NT2/D1 (cell line): Measurements from ENCODE around the gene BET1L.
"Not testable (repeated sequence)": the region's sequence is repeated elsewhere in the genome, so short reads cannot be mapped to it uniquely, and the experiment has no call there.

Source experiments
- DNase-seq: peaks from one replicate; pipeline ENCODE4 v3.0.0-alpha.2; 2011; ENCODE audit warnings: low read depth, low spot score
- H3K27me3 ChIP-seq: 2 replicates; pipeline ENCODE4 v1.6.0; 2011; ENCODE audit warnings: mild to moderate bottlenecking; ENCODE audit not compliant: insufficient read length, insufficient read depth
- H3K36me3 ChIP-seq: 2 replicates; pipeline ENCODE4 v1.6.1; 2011; ENCODE audit warnings: mild to moderate bottlenecking, low read length, mixed read lengths; ENCODE audit not compliant: insufficient read depth, insufficient read length
- H3K4me1 ChIP-seq: 2 replicates; pipeline ENCODE4 v1.5.1; 2011; ENCODE audit not compliant: insufficient read depth, insufficient read length
- H3K4me3 ChIP-seq: 2 replicates; pipeline ENCODE4 v1.5.1; 2011; ENCODE audit warnings: low read depth; ENCODE audit not compliant: insufficient read length
- H3K9ac ChIP-seq: 2 replicates; pipeline ENCODE4 v1.6.0; 2011; ENCODE audit warnings: low read depth; ENCODE audit not compliant: insufficient read length
- H3K9me3 ChIP-seq: 2 replicates; pipeline ENCODE4 v1.5.1; 2011; ENCODE audit warnings: mild to moderate bottlenecking, low read length; ENCODE audit not compliant: insufficient read depth
- SUZ12 ChIP-seq: IDR thresholded peaks from 2 replicates; pipeline ENCODE4 v1.6.1; 2011; ENCODE audit not compliant: insufficient read length, insufficient read depth; ENCODE audit errors: extremely low read depth
- YY1 ChIP-seq: IDR thresholded peaks from 2 replicates; pipeline ENCODE4 v1.6.1; 2011; ENCODE audit not compliant: insufficient read length, insufficient read depth
- ZNF274 ChIP-seq: IDR thresholded peaks from 2 replicates; pipeline ENCODE4 v1.6.1; 2011; ENCODE audit warnings: mild to moderate bottlenecking, low read depth, low read length

The BET1L gene

DNA sequence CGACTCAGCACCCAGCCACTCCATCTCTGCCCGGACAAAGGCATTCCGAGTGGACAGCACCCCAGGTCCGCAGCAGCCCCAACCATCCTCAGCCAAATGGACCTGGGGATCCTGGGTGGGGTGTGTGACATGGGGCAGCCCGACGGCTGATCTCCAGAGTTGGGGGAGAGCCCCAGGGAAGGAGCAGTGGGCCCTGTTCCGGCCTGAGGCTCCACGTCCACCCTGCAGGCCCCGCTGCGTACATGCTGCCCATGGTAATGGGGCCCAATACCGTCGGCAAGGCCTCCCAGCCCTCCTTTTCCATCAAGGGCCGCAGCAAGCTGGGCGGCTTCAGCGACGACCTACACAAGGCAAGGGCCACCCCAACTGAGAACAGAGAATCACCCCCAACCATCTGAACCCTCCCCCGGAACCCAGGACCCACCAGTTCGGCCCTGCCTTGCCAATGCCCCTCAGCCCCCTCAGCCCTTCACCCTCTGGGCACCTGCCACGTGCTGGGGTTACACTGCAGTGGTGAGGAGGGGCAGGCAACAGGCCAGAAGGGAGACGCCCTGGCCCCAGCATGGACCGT is 8.9 kb downstream of the BET1L start:
- H3K4me3 ChIP-seq: no peak overlapping the region
- H3K4me1 ChIP-seq: no peaks in the 10 kb centered on the region
- H3K36me3 ChIP-seq: peaks cover 29% of the 10 kb centered on the region
- no peaks in the 10 kb centered on the region for H3K27me3 ChIP-seq
- H3K9ac ChIP-seq: no peak overlapping the region
- no peak for DNase-seq
- H3K9me3 ChIP-seq: no peaks in the 10 kb centered on the region
- TF ChIP-seq ZNF274 (no peak), SUZ12 (no peak), YY1 (no peak)

DNA sequence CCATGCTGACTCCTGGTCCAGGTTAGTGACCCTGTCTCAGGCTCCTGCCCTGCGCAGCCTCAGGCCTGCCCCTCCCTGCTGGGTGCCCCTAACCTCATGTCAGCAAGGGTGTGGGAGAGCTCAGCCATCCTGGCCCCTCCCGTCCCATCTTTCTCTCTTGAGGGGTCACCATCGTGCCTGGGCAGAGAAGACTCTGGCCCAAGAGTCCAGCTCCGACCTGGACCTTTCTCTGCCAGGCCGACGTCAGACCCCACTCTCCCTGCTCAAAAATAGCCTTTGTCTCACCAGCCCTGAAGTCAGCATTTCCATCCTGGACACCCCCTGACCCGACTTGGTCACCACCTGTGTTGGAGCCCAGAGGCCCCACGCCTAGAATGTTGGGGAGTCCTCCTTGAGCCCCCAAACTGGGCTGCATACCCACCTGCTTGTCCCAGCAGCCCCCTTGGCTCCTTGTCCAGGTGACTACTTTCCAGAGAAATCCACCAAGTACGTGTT is 9.4 kb downstream of the BET1L start:
- Histone ChIP-seq H3K27me3 (no peaks in the 10 kb centered on the region), H3K9me3 (no peaks in the 10 kb centered on the region), H3K36me3 (peaks cover 24% of the 10 kb centered on the region), H3K4me3 (no peak overlapping the region), H3K4me1 (no peaks in the 10 kb centered on the region), H3K9ac (no peak overlapping the region)
- TF ChIP-seq SUZ12 (no peak), ZNF274 (no peak), YY1 (no peak)
- DNase-seq: no peak

DNA sequence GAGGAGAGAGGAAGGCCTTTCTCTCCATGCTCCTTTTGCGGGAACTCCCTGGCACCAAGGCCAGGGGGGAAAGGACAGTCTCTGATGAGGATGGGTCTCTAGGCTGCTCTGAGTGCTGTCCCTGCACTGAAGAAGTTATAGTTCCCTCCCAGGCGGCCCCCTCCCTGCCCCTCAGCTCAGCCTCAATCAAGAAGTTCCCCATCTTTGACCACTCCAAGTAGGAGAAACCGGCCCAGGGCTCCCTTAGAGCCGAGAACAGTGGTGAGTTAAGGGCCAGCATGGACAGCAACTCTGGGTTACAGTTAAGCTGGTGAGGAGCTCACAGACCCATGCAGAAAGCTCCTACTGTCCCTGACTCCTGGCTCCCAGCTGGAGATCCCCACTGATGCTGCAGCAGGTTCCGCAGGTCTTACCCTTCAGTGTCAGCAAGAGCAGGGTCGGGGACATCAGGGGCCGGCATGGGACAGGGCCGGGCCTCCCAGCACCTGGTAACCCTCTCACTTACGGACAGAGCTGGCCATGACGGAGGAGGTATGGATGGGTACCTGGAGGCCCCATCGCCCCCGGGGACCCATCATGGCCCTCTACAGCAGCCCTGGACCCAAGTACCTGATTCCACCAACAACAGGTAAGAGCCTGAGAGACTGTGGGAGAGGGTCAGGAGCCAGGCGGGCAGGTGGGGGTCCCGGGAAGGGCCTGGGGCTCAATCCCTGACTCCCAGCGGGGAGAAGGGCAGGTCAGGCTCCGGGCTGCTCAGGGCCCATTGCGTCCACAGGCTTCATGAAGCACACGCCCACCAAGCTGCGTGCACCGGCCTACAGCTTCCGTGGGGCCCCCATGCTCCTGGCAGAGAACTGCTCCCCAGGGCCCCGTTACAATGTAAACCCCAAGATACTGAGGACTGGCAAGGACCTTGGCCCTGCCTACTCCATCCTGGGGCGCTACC is 10.1 kb downstream of the BET1L start:
- Histone ChIP-seq H3K4me3 (no peak overlapping the region), H3K9me3 (no peaks in the 10 kb centered on the region), H3K36me3 (peaks cover 18% of the 10 kb centered on the region), H3K4me1 (no peaks in the 10 kb centered on the region), H3K9ac (no peak overlapping the region), H3K27me3 (no peaks in the 10 kb centered on the region)
- no peak for TF ChIP-seq ZNF274
- TF ChIP-seq YY1: no peak
- TF ChIP-seq SUZ12: no peak
- no peak for DNase-seq

DNA sequence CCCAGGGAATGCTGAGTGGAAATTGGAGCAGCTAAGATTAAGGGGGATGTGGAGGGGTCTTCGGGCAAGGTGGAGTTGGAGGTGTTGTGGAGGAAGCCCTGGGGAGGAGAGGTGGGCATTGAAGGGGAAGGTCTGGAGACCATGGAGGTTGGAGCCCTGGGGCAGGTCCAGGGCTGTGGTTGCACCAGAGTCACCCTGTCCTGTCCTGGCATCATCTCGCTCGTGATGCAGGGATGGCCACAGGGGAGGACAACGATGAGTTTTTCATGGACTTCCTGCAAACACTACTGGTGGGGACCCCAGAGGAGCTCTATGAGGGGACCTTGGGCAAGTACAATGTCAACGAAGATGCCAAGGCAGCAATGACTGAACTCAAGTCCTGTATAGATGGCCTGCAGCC is 13.7 kb downstream of the BET1L start:
- not testable (repeated sequence) for H3K36me3 ChIP-seq, H3K9ac ChIP-seq, H3K4me1 ChIP-seq, DNase-seq, H3K9me3 ChIP-seq, H3K4me3 ChIP-seq, H3K27me3 ChIP-seq

DNA sequence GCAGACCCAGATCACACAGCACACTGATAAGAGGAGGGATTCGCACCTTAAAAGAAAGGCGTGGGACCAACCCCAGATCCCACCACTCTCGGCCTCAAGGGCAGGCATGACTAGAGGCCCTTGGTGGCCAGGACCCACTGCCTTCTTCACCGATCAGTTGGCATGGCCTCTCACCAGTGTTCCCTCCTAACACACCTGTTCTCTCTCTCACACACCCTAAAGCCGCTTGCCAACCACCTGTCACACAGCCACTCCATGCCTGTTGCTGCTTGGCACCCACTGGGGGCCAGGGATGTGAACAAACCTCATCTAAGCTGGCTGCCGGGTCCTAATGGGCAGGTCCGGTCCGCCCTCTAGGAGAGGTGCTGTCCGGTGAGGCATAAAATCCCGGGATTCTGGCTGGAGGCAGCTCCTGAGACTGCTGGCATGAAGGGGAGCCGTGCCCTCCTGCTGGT is 14.5 kb downstream of the BET1L start, which contains the start of gene SCGB1C1:
Gene SCGB1C1, plus strand, starts transcription at position 405 of the 455 bp plus-strand sequence. Its CDS starts 22 bp downstream, at position 427.
- not testable (repeated sequence) for DNase-seq, H3K4me3 ChIP-seq, H3K9ac ChIP-seq

DNA sequence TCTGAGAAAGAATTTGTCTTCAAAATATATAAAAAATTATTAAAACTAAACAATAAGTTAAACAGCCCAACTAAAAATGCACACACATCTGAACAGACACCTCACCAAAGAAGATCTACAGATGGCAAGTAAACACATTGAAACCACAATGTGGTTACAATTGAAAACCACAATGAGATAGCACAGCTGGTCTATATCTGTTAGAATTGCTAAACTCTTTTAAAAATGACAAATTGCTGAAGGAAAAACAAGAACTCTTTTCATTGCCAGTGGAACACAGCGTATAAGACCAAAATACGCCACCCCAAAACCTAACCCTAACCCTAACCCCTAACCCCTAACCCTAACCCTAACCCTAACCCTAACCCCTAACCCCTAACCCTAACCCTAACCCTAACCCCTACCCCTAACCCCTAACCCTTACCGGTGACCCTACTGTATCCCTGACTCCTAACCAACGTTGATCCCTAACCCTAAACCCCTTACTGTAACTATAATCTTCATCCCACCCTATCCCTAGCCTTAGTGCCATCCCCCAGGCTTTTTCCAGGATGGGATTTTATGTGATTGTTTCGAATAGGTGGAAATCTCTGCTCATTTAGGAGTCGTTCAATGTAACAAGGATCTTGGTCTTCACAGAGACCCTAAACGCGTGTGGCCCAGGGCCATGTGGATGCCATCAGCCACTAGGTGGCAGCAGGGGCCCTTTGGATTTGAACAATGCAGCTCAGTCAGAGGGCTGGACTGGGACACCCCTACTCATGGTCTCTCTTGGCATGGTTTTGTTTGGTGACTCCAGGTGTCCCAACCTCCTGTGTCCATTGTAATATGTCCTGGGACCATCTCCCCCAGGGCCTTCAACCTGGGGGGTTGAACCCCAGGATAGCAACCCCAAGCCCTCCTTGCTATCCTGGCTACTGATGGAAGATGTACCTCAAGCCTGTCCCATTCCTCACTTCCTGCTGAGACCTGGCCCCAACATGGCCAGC is 15.4 kb downstream of the BET1L start:
- not testable (repeated sequence) for DNase-seq

More for the DNA sequence above, 14.5 kb downstream of the BET1L start, which contains the start of gene SCGB1C1:
- H3K4me1 ChIP-seq, H3K27me3 ChIP-seq, H3K36me3 ChIP-seq, H3K9me3 ChIP-seq: not testable (repeated sequence)

DNA sequence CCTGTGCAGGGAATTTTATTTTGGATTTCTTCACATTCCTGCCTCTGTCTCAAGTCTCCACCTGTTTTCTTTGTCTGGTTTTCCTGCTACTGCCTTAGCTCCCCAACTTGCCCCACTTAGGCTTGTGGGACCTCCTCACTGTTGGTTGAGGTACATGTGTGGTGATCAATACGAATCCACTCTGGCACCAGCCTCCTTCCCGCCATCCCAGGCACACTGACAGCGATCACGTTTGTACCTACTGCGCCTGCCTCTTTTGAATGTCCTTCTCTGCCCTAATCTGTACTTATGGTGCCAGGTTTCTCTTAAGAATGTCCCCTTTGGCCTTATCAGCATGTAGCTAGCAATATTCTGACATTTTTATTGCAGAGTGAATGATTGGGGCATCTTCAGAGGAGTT is 16.7 kb downstream of the BET1L start:
- H3K9me3 ChIP-seq, H3K36me3 ChIP-seq, H3K4me1 ChIP-seq, H3K9ac ChIP-seq, H3K27me3 ChIP-seq, H3K4me3 ChIP-seq, DNase-seq: not testable (repeated sequence)

More for the DNA sequence above, 15.4 kb downstream of the BET1L start:
- not testable (repeated sequence) for H3K4me3 ChIP-seq, H3K27me3 ChIP-seq, H3K36me3 ChIP-seq, H3K9ac ChIP-seq, H3K9me3 ChIP-seq, H3K4me1 ChIP-seq

DNA sequence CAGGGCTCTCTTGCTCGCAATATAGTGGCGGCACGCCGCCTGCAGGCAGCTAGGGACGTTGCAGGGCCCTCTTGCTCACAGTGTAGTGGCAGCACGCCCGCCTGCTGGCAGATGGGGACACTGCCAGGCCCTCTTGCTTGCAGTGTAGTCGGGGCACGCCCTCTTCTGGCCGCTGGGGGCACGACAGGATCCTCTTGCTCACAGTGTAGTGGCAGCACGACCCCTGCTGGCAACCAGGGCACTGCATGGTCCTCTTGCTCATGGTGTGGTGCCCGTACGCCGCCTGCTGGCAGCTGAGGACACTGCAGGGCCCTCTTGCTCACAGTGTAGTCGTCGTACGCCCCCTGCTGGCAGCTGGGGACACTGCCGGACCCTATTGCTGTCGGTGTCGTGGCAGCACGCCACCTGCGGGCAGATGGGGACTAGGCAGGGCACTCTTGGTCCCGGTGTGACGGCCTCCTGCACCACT is 17.3 kb downstream of the BET1L start:
- H3K4me1 ChIP-seq, H3K9me3 ChIP-seq, DNase-seq, H3K36me3 ChIP-seq, H3K9ac ChIP-seq, H3K4me3 ChIP-seq, H3K27me3 ChIP-seq: not testable (repeated sequence)

DNA sequence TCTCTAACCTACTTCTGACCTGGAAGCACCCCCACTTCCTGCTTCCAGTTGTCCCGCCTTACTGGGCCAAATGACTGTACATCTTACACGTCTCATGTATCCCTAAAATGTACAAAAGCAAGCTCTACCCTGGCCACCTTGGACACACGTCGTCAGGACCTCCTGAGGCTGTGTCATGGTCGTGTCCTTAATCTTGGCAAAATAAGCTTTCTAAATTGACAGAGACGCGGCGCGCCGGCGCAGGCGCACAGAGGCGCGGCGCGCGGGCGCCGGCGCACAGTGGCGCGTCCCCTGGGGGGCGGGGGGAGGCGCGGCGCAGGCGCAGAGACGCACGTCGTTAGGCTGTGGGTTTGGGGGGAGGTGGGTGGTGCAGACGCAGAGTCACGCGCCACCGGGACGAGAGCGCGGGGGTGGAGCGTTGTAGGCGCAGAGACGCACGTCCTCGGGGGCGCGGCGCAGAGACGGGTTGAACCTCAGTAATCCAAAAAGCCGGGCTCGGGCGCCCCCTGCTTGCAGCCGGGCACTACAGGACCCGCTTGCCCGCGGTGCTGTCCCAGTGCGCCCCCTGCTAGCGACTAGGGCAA is 17.9 kb downstream of the BET1L start:
- not testable (repeated sequence) for H3K9ac ChIP-seq, H3K9me3 ChIP-seq, DNase-seq, H3K4me3 ChIP-seq, H3K36me3 ChIP-seq, H3K4me1 ChIP-seq, H3K27me3 ChIP-seq

DNA sequence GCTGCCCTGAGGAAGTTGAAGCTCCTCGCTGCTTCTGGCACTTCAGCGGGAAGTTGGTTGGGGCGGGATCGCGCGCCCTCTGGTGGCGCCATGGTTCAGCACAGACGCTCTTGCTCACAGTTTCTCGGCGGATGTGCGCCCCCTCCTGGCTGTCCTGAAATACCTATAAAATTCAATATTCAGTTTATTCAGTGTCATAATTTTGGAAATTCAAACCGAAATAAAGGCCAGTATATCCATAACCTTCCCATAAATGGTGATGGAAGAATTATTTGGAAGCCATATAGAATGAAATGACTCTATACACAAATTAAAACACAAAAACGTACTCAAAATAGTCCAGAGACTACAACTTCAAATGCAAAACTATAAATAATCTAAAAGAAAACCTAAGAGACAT is 27.0 kb downstream of the BET1L start:
- DNase-seq, H3K9ac ChIP-seq, H3K4me3 ChIP-seq, H3K27me3 ChIP-seq, H3K9me3 ChIP-seq, H3K4me1 ChIP-seq, H3K36me3 ChIP-seq: not testable (repeated sequence)
